HG02970 (cell line): ENCODE results near the gene PHYH.

Experiments used
- ATAC-seq: cut with Tn5 transposase; IDR thresholded peaks from one replicate; pipeline ENCODE4 v1.9.1; 2021; ENCODE audit warnings: mild to moderate bottlenecking, moderate library complexity, moderate number of reproducible peaks; ENCODE audit not compliant: unreplicated experiment, low FRiP score

Gene PHYH

GRCh38 chr10:13233358-13233757, 66.5 kb downstream of the PHYH start:
- ATAC-seq, result no peak

- no peak for ATAC-seq
Observed at GRCh38 chr10:13231808-13232207, 68.1 kb downstream of the PHYH start.

GRCh38 chr10:13231190-13231589, 68.7 kb downstream of the PHYH start:
- ATAC-seq, result no peak
